MM.1S (cell line): Measurements from ENCODE around the gene CSNK1G3.

ENCODE experiments used
- DNase-seq: peaks from one replicate; pipeline ENCODE4 v3.0.0-alpha.2; 2015
- H2AFZ ChIP-seq: fragments of 300-600 bp; sonication (generic); 2 replicates; pipeline ENCODE4 v1.6.0; 2016; ENCODE audit warnings: antibody characterized with exemption, low read length
- H3F3A ChIP-seq: fragments of 300-600 bp; sonication (generic); 2 replicates; pipeline ENCODE4 v1.6.1; 2016; ENCODE audit warnings: mild to moderate bottlenecking, antibody characterized with exemption, low read length, moderate library complexity, mixed read lengths; ENCODE audit not compliant: insufficient read depth
- H3K27ac ChIP-seq: fragments of 300-600 bp; sonication (generic); 2 replicates; pipeline ENCODE4 v1.5.1; 2016; ENCODE audit warnings: mild to moderate bottlenecking, low read length
- H3K27me3 ChIP-seq: fragments of 300-600 bp; sonication (generic); replicated peaks from 2 replicates; pipeline ENCODE4 v1.6.0; 2016; ENCODE audit warnings: low read length; ENCODE audit not compliant: insufficient read depth
- H3K36me3 ChIP-seq: fragments of 300-600 bp; sonication (generic); replicated peaks from 2 replicates; pipeline ENCODE4 v1.6.1; 2016; ENCODE audit warnings: mild to moderate bottlenecking, low read length, mixed read lengths; ENCODE audit not compliant: insufficient read depth
- H3K4me1 ChIP-seq: fragments of 300-600 bp; sonication (generic); 2 replicates; pipeline ENCODE4 v1.6.1; 2016; ENCODE audit warnings: low read length, mixed read lengths
- H3K4me2 ChIP-seq: fragments of 300-600 bp; sonication (generic); 2 replicates; pipeline ENCODE4 v1.6.0; 2016; ENCODE audit warnings: low read depth, low read length
- H3K4me3 ChIP-seq: fragments of 300-600 bp; sonication (generic); 2 replicates; pipeline ENCODE4 v1.5.1; 2016; ENCODE audit warnings: low read length, mixed read lengths
- H3K79me2 ChIP-seq: fragments of 300-600 bp; sonication (generic); 2 replicates; pipeline ENCODE4 v1.6.1; 2016; ENCODE audit warnings: mixed run types, low read length, mixed read lengths
- H3K9ac ChIP-seq: fragments of 300-600 bp; sonication (generic); 2 replicates; pipeline ENCODE4 v1.6.1; 2016; ENCODE audit warnings: low read length, mixed read lengths
- H3K9me2 ChIP-seq: fragments of 300-600 bp; sonication (generic); replicated peaks from 2 replicates; pipeline ENCODE4 v1.6.1; 2016; ENCODE audit warnings: mild to moderate bottlenecking, low read length, mixed read lengths; ENCODE audit not compliant: insufficient read depth
- H3K9me3 ChIP-seq: fragments of 300-600 bp; sonication (generic); replicated peaks from 2 replicates; pipeline ENCODE4 v1.6.1; 2016; ENCODE audit warnings: mild to moderate bottlenecking, low read length, mixed read lengths; ENCODE audit not compliant: insufficient read depth
- H4K20me1 ChIP-seq: fragments of 300-600 bp; sonication (generic); 2 replicates; pipeline ENCODE4 v1.6.1; 2016; ENCODE audit warnings: mild to moderate bottlenecking, low read length, moderate library complexity, mixed read lengths; ENCODE audit not compliant: insufficient read depth
- EZH2 ChIP-seq: fragments of 300-600 bp; sonication (generic); optimal IDR thresholded peaks from 2 replicates; pipeline ENCODE3; 2017; ENCODE audit warnings: low read depth, mild to moderate bottlenecking, antibody characterized with exemption, low read length, mixed read lengths
- EZH2phosphoT487 ChIP-seq: fragments of 300-600 bp; sonication (generic); IDR thresholded peaks from 2 replicates; pipeline ENCODE4 v1.6.1; 2018; ENCODE audit warnings: antibody characterized with exemption, low read length
- TF ChIP-seq, protein P1 (sequence below): fragments of 300-600 bp; sonication (generic); IDR thresholded peaks from 2 replicates; pipeline ENCODE4 v1.5.1; 2016; ENCODE audit warnings: antibody characterized with exemption, low read length, mixed read lengths

The CSNK1G3 gene

DNA sequence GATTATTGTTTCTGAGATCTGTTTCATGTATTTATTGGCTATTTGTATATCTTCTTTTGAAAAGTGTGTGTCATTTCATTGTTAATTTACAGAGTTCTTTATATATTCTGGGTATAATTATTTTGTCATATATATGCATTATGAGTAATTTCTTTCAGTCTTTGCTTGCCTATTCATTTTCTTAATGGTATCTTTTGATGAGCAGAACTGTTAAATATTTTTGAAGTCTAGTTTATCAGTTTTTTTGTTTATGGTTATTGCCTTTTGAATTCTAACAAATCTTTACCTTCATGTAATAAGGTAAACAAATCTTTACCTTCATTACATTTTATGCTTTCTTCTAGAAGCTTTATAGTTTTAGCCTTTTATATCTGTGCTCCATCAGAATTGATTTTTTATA is 66.4 kb downstream of the CSNK1G3 start:
- Histone ChIP-seq H3K27me3 (no peaks in the 10 kb centered on the region), H3K79me2 (no peaks in the 10 kb centered on the region), H3K4me3 (no peak overlapping the region), H2AFZ (no peak overlapping the region), H4K20me1 (no peaks in the 10 kb centered on the region), H3K27ac (no peak overlapping the region), H3F3A (no peaks in the 10 kb centered on the region), H3K36me3 (no peaks in the 10 kb centered on the region), H3K9me2 (no peaks in the 10 kb centered on the region), H3K4me2 (no peak overlapping the region), H3K9me3 (no peaks in the 10 kb centered on the region), H3K4me1 (no peaks in the 10 kb centered on the region), H3K9ac (no peak overlapping the region)
- TF ChIP-seq, protein P1, sequence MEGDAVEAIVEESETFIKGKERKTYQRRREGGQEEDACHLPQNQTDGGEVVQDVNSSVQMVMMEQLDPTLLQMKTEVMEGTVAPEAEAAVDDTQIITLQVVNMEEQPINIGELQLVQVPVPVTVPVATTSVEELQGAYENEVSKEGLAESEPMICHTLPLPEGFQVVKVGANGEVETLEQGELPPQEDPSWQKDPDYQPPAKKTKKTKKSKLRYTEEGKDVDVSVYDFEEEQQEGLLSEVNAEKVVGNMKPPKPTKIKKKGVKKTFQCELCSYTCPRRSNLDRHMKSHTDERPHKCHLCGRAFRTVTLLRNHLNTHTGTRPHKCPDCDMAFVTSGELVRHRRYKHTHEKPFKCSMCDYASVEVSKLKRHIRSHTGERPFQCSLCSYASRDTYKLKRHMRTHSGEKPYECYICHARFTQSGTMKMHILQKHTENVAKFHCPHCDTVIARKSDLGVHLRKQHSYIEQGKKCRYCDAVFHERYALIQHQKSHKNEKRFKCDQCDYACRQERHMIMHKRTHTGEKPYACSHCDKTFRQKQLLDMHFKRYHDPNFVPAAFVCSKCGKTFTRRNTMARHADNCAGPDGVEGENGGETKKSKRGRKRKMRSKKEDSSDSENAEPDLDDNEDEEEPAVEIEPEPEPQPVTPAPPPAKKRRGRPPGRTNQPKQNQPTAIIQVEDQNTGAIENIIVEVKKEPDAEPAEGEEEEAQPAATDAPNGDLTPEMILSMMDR = no peak
- no peak for TF ChIP-seq EZH2
- no peak for TF ChIP-seq EZH2phosphoT487
- DNase-seq = no peak

DNA sequence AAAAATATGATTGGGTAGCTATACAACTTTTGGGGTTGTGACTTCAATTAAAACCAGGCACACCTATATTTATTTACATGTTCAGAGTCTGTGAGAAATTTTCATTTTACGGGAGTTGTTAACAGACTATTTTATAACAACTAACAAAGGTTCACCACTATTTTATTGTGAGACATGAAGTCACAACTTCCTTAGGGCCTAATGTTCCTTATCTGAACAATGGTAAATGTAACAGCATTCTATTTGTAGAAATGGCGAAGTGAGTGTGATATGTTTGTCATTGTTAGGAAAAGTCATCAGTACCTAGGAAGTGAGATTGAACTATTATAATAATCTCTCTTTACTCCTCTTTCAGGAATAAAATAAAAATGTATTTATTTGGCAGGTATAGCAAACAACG is 67.4 kb downstream of the CSNK1G3 start:
- no peaks in the 10 kb centered on the region for H3K27me3 ChIP-seq
- no peaks in the 10 kb centered on the region for H4K20me1 ChIP-seq
- no peak overlapping the region for H3K4me2 ChIP-seq
- no peak overlapping the region for H3K4me3 ChIP-seq
- no peaks in the 10 kb centered on the region for H3K79me2 ChIP-seq
- H3K27ac ChIP-seq = no peak overlapping the region
- H3K9me3 ChIP-seq = no peaks in the 10 kb centered on the region
- no peak overlapping the region for H2AFZ ChIP-seq
- no peaks in the 10 kb centered on the region for H3F3A ChIP-seq
- H3K9me2 ChIP-seq = no peaks in the 10 kb centered on the region
- DNase-seq = no peak
- H3K4me1 ChIP-seq = no peaks in the 10 kb centered on the region
- H3K36me3 ChIP-seq = no peaks in the 10 kb centered on the region
- TF ChIP-seq EZH2 = no peak
- no peak for TF ChIP-seq EZH2phosphoT487
- TF ChIP-seq, protein P1 = no peak
- H3K9ac ChIP-seq = no peak overlapping the region

DNA sequence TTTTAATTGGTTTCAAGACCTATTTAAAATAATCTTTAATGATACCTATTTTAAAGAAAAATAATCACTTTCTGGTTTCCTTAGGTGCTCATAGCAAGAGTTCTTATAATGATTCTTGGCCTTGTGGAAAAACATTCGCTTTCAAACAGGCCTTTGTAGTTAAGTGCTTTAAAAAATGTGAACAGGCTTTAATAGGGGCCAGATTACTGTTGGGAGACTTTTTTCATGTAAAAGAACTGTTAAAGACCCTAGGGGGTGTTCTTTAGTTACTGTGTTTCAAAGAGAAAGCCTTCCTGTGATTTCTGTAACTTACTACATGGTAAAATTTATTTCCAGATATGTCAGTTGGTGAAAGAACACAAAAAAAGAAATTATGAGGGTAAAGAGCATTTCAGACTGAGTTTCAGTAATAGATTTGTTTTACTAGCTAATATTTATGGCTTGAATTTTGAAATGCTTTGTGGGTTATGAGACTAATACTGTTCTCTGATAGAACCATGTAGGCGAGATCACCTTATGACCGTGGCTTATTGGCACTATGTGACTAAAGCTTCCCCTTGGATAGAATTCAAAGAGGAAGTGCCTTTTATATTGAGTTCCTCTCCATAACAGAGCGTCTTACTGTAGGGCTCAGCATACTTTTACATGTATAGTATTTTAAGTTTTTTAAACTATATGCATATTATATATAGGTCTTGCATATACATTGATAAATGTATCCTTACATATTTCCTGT is 70.7 kb downstream of the CSNK1G3 start:
- no peaks in the 10 kb centered on the region for H4K20me1 ChIP-seq
- no peaks in the 10 kb centered on the region for H3K9me3 ChIP-seq
- H3K4me1 ChIP-seq = no peaks in the 10 kb centered on the region
- no peak overlapping the region for H2AFZ ChIP-seq
- H3K36me3 ChIP-seq = no peaks in the 10 kb centered on the region
- DNase-seq = no peak
- no peak overlapping the region for H3K9ac ChIP-seq
- H3K27me3 ChIP-seq = no peaks in the 10 kb centered on the region
- H3K27ac ChIP-seq = no peak overlapping the region
- H3K4me2 ChIP-seq = no peak overlapping the region
- H3K4me3 ChIP-seq = no peak overlapping the region
- TF ChIP-seq EZH2 = no peak
- TF ChIP-seq EZH2phosphoT487 = no peak
- TF ChIP-seq, protein P1 = no peak
- no peaks in the 10 kb centered on the region for H3F3A ChIP-seq
- no peaks in the 10 kb centered on the region for H3K9me2 ChIP-seq
- H3K79me2 ChIP-seq = no peaks in the 10 kb centered on the region
